Neural crest cell (in vitro differentiated cells): ENCODE measurements around the gene KCNC3. TPM values are rescaled to one million over a fixed set of nuclear protein-coding genes. Genes with fewer than 3 reads are reported as not detected.
A peak's percentile ranks its signal among the peaks of the same experiment; 100 is the strongest.

ENCODE experiments used
- DNase-seq: peaks from one replicate; pipeline ENCODE4 v3.0.0; 2021; ENCODE audit warnings: low read depth, mixed read lengths, low spot score
- H3K27ac Mint-ChIP-seq: one replicate; pipeline ENCODE4 v1.8.0; 2021; ENCODE audit warnings: mild to moderate bottlenecking, mixed read lengths; ENCODE audit not compliant: unreplicated experiment
- H3K27me3 Mint-ChIP-seq: 2 replicates; pipeline ENCODE4 v1.8.0; 2021; ENCODE audit warnings: low read depth, mild to moderate bottlenecking, mixed read lengths
- H3K36me3 Mint-ChIP-seq: 2 replicates; pipeline ENCODE4 v1.8.0; 2021; ENCODE audit warnings: low read depth, mild to moderate bottlenecking, mixed read lengths
- H3K4me1 Mint-ChIP-seq: 2 replicates; pipeline ENCODE4 v1.8.0; 2021; ENCODE audit warnings: mixed read lengths
- H3K4me3 Mint-ChIP-seq: one replicate; pipeline ENCODE4 v1.8.0; 2021; ENCODE audit warnings: mild to moderate bottlenecking, mixed read lengths
- H3K9me3 Mint-ChIP-seq: 2 replicates; pipeline ENCODE4 v1.8.0; 2021; ENCODE audit warnings: mixed read lengths
- total RNA-seq: library from RNA; stranded (reverse); gene quantifications from 2 replicates; pipeline ENCODE4 v1.2.1, GENCODE V29; 2021
- TF ChIP-seq, protein P1 (sequence below): fragments of 200-600 bp; sonication (generic); conservative IDR thresholded peaks from 2 replicates; pipeline ENCODE4 v1.5.0; 2021; ENCODE audit warnings: antibody characterized with exemption, mild to moderate bottlenecking

Gene KCNC3
- total RNA-seq, 1 donor from 2014 or later = 4.2 TPM

DNA sequence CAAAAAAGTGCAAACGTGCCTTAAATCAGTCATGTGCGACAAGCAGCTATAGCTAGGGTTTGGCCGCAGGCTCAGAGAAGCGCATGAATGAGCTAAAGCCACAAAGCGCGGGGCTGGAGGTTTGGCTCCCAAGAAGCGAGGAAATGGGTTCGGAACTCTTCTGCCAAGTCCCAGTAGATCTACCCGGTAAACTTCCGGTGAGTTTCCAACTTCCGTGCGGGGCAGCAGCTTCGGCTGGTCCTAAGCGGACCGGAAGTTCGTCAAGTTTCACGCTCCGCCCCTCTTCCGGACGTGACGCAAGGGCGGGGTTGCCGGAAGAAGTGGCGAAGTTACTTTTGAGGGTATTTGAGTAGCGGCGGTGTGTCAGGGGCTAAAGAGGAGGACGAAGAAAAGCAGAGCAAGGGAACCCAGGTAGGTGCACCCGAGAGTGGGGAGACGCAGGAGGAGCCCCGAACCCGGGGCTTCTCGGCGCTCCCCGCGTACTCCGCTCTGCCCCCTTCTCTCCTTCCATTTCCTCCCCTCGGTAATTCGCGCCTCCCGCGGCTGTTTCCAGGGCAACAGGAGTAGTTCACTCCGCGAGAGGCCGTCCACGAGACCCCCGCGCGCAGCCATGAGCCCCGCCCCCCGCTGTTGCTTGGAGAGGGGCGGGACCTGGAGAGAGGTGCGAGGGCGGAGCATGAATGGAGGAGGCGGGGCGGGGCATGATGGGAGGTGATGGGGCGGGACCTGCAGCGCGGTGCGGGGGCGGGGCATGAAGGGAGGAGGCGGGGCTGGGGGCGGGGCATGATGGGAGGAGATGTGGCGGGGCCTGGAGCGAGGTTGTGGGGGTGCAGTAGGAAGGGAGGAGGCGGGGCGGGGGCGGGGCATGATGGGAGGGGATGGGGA lies 47.2 kb upstream of the KCNC3 start, which contains the start of gene NR1H2:
Gene NR1H2, plus strand, starts transcription at position 292 of the 885 bp plus-strand sequence. CDS start 1,149 bp downstream, outside the sequence.
- Mint-ChIP-seq H3K4me3 (peak within 1 kb of the TSS; percentile 99), H3K36me3 (peaks cover 3% of the 10 kb centered on the region), H3K9me3 (no peaks in the 10 kb centered on the region), H3K27me3 (no peaks in the 10 kb centered on the region), H3K27ac (peak within 1 kb of the TSS; percentile 99), H3K4me1 (peaks cover 5% of the 10 kb centered on the region)
- TF ChIP-seq, protein P1, sequence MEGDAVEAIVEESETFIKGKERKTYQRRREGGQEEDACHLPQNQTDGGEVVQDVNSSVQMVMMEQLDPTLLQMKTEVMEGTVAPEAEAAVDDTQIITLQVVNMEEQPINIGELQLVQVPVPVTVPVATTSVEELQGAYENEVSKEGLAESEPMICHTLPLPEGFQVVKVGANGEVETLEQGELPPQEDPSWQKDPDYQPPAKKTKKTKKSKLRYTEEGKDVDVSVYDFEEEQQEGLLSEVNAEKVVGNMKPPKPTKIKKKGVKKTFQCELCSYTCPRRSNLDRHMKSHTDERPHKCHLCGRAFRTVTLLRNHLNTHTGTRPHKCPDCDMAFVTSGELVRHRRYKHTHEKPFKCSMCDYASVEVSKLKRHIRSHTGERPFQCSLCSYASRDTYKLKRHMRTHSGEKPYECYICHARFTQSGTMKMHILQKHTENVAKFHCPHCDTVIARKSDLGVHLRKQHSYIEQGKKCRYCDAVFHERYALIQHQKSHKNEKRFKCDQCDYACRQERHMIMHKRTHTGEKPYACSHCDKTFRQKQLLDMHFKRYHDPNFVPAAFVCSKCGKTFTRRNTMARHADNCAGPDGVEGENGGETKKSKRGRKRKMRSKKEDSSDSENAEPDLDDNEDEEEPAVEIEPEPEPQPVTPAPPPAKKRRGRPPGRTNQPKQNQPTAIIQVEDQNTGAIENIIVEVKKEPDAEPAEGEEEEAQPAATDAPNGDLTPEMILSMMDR = no peak
- DNase-seq = peak; percentile 87

DNA sequence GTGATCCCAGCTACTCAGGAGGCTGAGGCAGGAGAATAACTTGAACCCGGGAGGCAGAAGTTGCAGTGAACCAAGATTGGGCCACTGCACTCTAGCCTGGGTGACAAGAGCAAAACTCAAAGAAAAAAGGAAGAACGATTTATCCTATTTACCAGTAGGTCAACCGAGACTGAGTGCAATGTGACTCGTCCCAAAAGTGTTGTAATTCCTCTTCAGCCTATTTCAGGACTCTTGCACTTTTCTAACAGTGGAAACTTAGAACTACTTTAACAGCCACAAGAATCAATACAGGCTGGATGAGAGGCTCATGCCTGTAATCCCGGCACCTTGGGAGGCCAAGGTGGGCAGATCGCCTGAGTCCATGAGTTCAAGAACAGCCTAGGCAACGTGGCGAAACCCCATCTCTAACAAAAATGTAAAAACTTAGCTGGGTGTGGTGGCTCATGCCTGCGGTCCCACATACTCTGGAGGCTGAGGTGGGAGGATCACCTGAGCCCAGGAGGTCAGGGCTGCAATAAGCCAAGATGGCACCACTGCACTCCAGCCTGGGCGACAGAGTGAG lies 42.8 kb upstream of the KCNC3 start:
- H3K27ac Mint-ChIP-seq = no peak overlapping the region
- H3K4me3 Mint-ChIP-seq = no peak overlapping the region
- no peaks in the 10 kb centered on the region for H3K9me3 Mint-ChIP-seq
- no peak for DNase-seq
- no peaks in the 10 kb centered on the region for H3K36me3 Mint-ChIP-seq
- peaks cover 9% of the 10 kb centered on the region for H3K27me3 Mint-ChIP-seq
- peaks cover 18% of the 10 kb centered on the region for H3K4me1 Mint-ChIP-seq
- TF ChIP-seq, protein P1 = no peak

DNA sequence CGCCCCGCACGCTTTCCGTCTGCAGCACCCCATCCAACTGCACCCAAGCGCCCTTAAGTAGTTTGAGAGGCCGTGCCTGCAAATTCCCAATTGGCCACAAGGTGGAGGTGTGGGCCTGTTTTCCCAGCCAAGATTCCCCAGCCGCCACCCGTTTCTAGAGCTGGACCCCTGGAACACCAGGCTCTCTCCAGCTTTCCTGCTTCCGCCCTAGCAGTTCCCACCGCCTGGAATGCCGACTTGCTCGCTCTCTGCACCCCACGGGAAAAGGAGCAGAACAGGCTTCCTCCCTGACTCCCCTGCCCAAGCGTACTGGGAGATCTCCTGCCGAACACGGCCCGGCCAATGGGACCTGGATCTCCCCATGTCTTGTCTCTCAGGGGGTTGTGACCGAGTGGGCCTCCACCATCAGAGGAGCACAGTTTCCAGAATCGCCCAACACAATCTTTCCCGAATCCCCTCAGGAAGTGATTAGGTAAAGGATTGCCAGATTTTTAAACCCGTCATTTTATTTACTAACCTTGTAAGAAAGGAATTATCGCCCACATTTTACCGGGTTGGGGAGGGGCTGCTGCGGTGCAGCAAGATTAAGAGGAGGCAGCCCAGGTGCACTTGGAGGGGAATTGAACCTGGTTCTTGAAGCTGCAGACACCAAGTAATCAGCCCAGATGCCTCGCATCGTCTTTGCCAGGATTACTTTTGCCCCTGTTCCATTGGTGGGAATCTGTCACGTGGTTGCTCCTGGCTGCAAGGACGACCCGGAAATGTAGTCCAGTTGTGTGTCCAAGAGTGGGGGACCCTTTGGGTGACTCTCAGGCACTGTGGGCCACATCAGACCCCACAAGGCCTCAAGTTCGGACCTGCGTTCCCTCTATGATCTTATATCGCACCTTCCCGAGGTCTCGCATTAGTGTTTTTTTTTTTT lies 39.7 kb upstream of the KCNC3 start:
- H3K36me3 Mint-ChIP-seq = no peaks in the 10 kb centered on the region
- H3K27ac Mint-ChIP-seq = peak overlapping the region; percentile 93
- TF ChIP-seq, protein P1 = peak; percentile 92
- peaks cover 13% of the 10 kb centered on the region for H3K4me1 Mint-ChIP-seq
- peak; percentile 82 for DNase-seq
- no peaks in the 10 kb centered on the region for H3K9me3 Mint-ChIP-seq
- peak overlapping the region; percentile 93 for H3K4me3 Mint-ChIP-seq
- H3K27me3 Mint-ChIP-seq = peaks cover 9% of the 10 kb centered on the region

DNA sequence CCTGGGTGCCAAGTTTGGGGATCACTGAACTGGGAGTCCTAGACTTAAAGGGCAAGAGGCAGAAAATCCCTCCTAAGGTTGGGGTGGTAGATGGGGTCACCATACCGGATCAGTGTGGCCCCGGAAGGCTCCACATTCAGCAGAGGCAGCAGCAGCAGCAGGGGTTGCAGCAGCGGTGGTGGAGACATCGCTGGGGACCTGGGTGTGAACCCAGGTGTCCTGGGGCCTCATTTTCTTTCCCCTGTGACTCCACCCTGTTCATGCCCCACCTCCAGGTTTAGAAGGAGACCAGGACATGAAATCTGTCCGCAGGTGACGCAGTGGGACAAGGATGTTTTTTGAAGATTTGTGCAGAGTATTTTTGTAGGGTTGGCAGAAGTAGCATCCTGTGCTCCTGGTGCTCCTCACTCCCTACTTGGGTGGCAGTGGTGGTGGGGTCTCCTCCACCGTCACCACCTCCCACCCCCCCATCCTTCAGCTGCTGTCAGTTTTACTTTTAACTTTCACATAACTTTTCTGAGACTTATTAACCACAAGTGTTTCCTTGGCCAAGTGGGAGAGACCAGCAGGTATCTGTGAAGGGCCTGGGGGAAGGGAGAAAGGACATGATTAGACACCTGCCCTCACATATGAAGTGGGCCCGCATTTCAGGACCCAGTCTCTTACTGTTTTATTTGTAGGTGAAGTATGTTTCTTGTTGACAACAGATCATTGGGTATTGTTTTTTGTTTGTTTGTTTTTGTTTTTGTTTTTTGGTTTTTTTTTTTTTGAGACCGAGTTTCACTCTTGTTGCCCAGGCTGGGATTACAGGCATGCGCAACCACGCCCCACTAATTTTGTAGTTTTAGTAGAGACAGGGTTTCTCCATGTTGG lies 36.5 kb upstream of the KCNC3 start, which contains the start of gene NAPSA:
Gene NAPSA, minus strand, starts transcription at position 206 of the 873 bp plus-strand sequence. Its CDS starts 18 bp downstream, at position 188.
- peaks cover 2% of the 10 kb centered on the region for H3K9me3 Mint-ChIP-seq
- H3K4me1 Mint-ChIP-seq = peaks cover 13% of the 10 kb centered on the region
- H3K27ac Mint-ChIP-seq = no peak within 1 kb of the TSS
- peaks cover under 1% of the 10 kb centered on the region for H3K36me3 Mint-ChIP-seq
- TF ChIP-seq, protein P1 = no peak
- H3K27me3 Mint-ChIP-seq = peaks cover 21% of the 10 kb centered on the region
- no peak for DNase-seq
- no peak within 1 kb of the TSS for H3K4me3 Mint-ChIP-seq
